Stimulated activated CD8-positive, alpha-beta memory T cell treated with anti-CD3 and anti-CD28 coated beads, Interleukin-15, amount 100 ng/mL, for 48 hours (primary cell): Measurements from ENCODE around the gene DPP6.

Experiments
- DNase-seq, 2 donors: peaks; one replicate each; pipeline ENCODE4 v3.0.0-alpha.2; 2020; ENCODE audit warnings: low read depth in 2 of 2

Gene DPP6

GRCh38 chr7:154532771-154533170 is 480.6 kb downstream of the DPP6 start:
- DNase-seq = no peak

- no peak for DNase-seq
Measured at GRCh38 chr7:154540596-154540995, 488.4 kb downstream of the DPP6 start.

DNA sequence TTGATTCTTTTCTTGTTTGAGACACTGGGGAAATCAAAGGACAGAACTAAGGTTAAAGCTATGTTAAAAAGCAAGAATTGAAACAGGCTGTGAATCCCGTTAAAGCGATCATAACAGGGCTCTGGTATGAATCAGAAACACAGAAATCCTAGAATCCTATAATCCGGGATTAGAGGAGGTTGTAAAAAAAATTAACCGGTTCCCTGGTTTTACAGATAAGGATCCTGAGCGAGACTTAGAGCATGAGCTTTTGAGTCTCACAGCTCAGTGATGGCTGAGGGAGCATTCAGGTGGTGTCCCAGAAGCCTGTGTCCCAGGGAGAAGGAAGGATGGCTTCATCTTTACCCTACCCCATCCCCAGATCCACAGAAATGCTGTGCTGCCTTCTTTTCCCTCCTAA is 489.4 kb downstream of the DPP6 start:
- DNase-seq = no peak

- no peak for DNase-seq
Measured at GRCh38 chr7:154546946-154547587, 494.9 kb downstream of the DPP6 start.

GRCh38 chr7:154553711-154554265 is 501.6 kb downstream of the DPP6 start:
- no peak for DNase-seq

DNA sequence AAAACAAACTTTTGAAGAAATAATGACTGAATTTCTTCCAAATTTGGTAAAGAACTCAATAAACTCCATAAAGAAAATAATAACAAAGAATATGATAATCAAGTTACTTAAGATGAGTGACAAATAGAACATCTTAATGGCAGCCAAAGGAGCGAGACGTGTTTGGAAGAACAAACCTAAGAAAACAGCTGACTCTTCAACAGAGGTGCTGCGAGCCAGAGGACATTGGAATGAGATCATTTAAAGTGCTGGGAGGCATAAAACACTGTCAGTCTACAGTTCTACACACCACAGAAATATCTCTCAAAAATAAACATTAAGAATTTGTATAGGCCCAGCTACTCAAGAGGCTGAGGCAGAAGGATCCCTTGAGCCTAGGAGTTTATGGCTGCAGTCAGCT is 507.3 kb downstream of the DPP6 start:
- no peak for DNase-seq

- no peak for DNase-seq
Measured at GRCh38 chr7:154564676-154565075, 512.5 kb downstream of the DPP6 start.

- DNase-seq = no peak
Measured at GRCh38 chr7:154566877-154567276, 514.7 kb downstream of the DPP6 start.

DNA sequence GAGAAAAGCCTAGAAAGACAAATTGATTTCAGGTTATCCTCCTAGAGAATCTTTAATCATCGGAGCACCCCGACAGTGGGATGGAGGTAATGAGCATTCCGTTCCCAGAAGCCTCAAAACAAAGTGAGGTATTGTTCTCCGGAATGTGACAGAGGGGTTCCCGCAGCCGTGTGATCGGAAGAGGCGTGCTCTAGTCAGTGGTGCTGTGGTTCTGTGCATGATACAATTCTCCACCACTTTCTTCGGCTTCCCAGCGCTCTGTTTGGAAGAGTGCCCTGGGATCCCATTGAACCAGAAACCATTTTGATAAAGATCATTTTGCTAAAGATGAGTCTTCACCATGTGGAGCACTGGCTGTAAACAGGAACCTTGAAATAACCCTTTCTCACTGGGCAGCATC is 516.1 kb downstream of the DPP6 start:
- no peak for DNase-seq

DNA sequence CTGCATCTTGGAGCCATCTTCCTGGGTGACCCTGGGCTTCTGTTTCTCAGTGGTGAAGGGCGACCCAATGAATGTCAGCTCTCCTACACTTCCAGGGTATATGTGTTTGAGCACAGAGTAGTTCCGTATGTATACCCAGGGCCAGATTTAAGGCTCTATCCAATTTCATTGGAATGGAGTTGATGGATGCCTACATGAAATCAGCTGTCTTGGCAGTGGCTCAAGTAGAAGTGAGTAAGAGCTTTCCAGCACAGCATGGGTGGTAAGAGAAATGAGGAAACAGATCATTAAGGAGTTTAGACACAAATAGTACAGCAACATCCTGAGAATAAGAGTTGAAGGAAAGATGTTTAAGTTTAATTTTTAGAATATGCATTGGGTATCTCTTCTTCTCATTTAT is 517.7 kb downstream of the DPP6 start:
- no peak for DNase-seq

- DNase-seq = no peak
Measured at GRCh38 chr7:154571772-154572171, 519.6 kb downstream of the DPP6 start.

DNA sequence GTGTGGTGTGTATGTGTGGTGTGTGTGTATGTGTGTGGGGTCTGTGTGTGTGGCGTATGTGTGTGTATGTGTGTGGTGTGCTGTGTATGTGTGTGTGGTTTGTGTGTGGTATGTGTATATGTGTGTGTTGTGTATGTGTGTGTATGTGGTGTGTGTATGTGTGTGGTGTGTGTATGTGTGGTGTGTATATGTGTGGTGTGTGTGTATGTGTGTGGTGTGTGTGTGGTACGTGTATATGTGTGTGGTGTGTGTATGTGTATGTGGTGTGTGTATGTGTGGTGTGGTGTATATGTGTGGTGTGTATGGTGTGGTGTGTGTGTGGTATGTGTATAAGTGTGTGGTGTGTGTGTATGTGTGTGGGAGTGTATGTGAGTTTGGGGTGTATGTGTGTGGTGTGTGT is 522.0 kb downstream of the DPP6 start:
- no peak for DNase-seq

DNA sequence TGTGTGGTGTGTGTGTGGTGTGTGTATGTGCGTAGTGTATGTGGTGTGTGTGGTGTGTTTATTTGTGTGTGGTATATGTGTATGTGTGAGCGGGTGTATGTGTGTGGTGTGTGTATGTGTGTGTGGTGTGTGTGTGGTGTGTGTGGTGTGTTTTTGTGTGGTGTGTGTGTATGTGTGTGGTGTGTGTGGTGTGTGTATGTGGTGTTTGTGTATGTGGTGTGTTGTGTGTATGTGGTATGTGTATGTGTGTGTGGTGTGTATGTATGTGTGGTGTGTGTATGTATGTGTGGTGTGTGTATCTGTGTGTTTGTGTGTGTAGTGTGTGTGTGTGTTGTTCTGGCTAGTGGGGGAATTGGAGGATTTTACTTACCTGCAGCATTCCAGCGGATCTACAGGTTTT is 523.3 kb downstream of the DPP6 start:
- no peak for DNase-seq

DNA sequence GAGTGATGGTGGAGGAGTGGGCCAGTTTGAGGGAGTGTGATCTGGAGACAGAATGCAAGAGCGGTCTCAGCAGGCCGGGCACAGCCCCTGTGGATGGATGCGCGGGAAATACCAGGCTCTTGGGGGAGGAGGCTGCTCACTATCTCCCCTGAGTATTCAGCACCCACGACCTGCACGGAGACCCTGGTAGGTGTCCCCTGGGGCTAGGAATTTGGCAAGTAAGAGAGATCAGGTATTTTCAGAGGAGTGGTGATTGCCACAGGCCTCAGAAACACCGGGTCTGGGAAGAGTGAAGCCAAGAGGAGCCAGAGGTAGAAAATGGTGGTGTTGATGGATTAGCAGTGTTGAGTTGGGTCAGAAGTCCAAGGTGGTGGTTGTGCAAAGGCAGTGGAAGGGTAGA is 524.4 kb downstream of the DPP6 start:
- no peak for DNase-seq

GRCh38 chr7:154577141-154577873 is 525.1 kb downstream of the DPP6 start:
- no peak for DNase-seq

- DNase-seq = no peak
Measured at GRCh38 chr7:154578336-154578735, 526.1 kb downstream of the DPP6 start.

DNA sequence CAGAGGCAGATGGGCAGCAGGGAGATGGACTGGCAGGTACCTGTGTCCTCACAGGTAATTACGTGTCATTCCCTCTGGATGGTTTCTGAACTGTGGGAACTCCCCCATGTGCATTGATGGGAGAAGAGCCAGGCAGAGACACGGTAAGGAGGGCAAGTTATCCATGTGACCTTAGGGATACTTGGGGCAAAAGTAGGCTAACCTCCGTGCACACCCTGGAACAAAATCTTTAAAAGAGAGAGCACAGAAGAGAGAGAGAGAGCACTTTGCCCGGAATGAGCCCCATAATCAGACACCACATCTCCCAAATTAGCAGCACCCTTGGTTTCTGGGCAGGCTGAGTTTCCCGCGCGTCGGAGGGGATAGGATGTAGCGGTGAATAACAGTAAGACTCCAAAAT is 527.5 kb downstream of the DPP6 start:
- DNase-seq = no peak

DNA sequence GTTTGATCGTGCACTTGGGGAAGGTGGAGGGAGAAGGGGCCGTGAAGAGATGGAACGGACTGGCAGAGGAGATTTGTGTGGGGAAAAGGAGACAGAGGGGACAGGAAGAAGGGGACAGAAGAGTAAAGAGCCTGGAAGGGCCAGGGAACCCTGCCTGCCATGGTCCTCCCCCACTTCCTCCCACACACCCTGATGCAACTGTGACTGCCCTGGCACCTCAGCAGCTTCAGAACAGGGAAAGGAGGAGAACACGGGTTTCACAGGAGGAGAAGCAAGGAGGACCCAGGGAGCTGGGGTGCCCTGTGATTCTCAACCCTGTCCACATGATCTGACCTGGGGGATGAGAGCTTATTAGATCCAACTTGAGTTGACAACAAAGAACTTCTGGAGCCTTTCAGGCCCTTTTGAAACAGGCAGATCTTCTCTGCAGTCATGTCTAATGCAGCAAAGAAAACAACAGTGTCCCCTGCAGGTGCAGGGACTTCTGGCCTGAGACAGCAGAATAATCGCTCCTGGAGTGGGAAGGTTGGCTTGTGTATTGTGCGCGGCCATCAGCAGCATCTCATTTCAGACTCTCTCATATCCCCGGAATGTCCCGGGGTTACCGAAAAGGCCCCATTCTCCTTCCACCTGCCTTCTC is 529.2 kb downstream of the DPP6 start:
- DNase-seq = no peak

DNA sequence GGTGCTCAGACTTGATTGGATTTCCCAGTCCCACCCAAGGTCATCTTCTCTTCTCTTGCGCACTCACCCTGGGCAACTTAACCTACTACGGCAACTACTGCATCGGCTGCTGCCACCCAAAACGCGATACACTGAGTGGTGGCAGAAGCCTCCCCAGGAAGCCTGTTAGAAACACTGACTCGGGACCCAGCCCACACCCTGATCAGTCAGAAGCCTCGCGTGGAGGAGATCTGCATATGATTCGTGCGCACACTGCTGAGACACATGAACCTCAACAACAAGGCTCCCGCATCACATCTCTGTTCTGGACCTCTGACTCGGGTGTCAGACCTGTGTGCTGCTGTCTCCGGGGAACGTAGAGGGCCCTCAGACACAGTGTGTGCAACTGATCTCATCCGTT is 531.3 kb downstream of the DPP6 start:
- no peak for DNase-seq

- no peak for DNase-seq
Measured at GRCh38 chr7:154584352-154585252, 532.4 kb downstream of the DPP6 start.

- DNase-seq = no peak
Measured at GRCh38 chr7:154587792-154588191, 535.6 kb downstream of the DPP6 start.

GRCh38 chr7:154591544-154591943 is 539.3 kb downstream of the DPP6 start:
- DNase-seq = no peak
